Choroid plexus epithelial cell (primary cell): Measurements from ENCODE around the gene LCE6A.

Source experiments
- DNase-seq: peaks from one replicate; pipeline ENCODE4 v3.0.0-alpha.2; 2010; ENCODE audit warnings: low read depth
- H3K4me3 ChIP-seq: 2 replicates; pipeline ENCODE4 v1.5.1; 2011; ENCODE audit warnings: low read depth, mild to moderate bottlenecking, control low read depth, low read length, moderate library complexity
- CTCF ChIP-seq: conservative IDR thresholded peaks from 2 replicates; pipeline ENCODE4 v1.5.1; 2011; ENCODE audit warnings: low read depth, mild to moderate bottlenecking, control low read depth, inconsistent platforms, low read length, moderate library complexity

The LCE6A gene

GRCh38 chr1:152817309-152817708 is 25.3 kb upstream of the LCE6A start:
- no peak for DNase-seq
- H3K4me3 ChIP-seq, result no peak overlapping the region

GRCh38 chr1:152823294-152823693 is 19.4 kb upstream of the LCE6A start:
- no peak overlapping the region for H3K4me3 ChIP-seq
- DNase-seq, result no peak
- TF ChIP-seq CTCF, result no peak

More at GRCh38 chr1:152817309-152817708, 25.3 kb upstream of the LCE6A start:
- TF ChIP-seq CTCF, result no peak

GRCh38 chr1:152824964-152825363 is 17.7 kb upstream of the LCE6A start:
- no peak overlapping the region for H3K4me3 ChIP-seq
- TF ChIP-seq CTCF, result no peak
- no peak for DNase-seq

- DNase-seq, result no peak
- H3K4me3 ChIP-seq, result no peak within 1 kb of the TSS
- no peak for TF ChIP-seq CTCF
Observed at GRCh38 chr1:152827173-152827572, 15.5 kb upstream of the LCE6A start, which contains the start of gene LCE1A. Gene LCE1A (plus strand): TSS chr1:152827473. CDS start chr1:152827473, 0 bp downstream.

- DNase-seq, result no peak
- no peak overlapping the region for H3K4me3 ChIP-seq
- TF ChIP-seq CTCF, result no peak
Observed at GRCh38 chr1:152836870-152837269, 5.8 kb upstream of the LCE6A start.

- no peak for DNase-seq
- H3K4me3 ChIP-seq, result no peak overlapping the region
- no peak for TF ChIP-seq CTCF
Observed at GRCh38 chr1:152855661-152856060, 13.0 kb downstream of the LCE6A start.

GRCh38 chr1:152858062-152858461 is 15.4 kb downstream of the LCE6A start:
- H3K4me3 ChIP-seq, result no peak overlapping the region
- no peak for DNase-seq
- TF ChIP-seq CTCF, result no peak
